Transverse colon (tissue), 4 donors: ENCODE results near the gene CDK18. TPM values are rescaled to one million over a fixed set of nuclear protein-coding genes. Genes with fewer than 3 reads are reported as not detected.

Experiments used
- DNase-seq: peaks from one replicate; pipeline ENCODE4 v3.0.0-alpha.2; 2019
- H3K27ac ChIP-seq, 4 donors: fragments of 200-600 bp; sonication (generic); 2 replicates each; pipeline ENCODE4 v1.5.1; 2016 to 2018; ENCODE audit warnings: inconsistent platforms in 4 of 4
- H3K27me3 ChIP-seq: fragments of 200-600 bp; sonication (generic); 2 replicates; pipeline ENCODE4 v1.5.1; 2017; ENCODE audit warnings: inconsistent platforms
- H3K36me3 ChIP-seq, 4 donors: fragments of 200-600 bp; sonication (generic); 2 replicates each; pipeline ENCODE4 v1.5.1; 2017 to 2019; ENCODE audit warnings: inconsistent platforms in 4 of 4
- H3K4me1 ChIP-seq, 4 donors: fragments of 200-600 bp; sonication (generic); 2 replicates each; pipeline ENCODE4 v1.5.1; 2017 to 2020; ENCODE audit warnings: inconsistent platforms in 4 of 4
- H3K4me3 ChIP-seq, 4 donors: fragments of 200-600 bp; sonication (generic); 1 replicate in 1 of 4; 2 replicates in 3 of 4; pipeline versions ENCODE4 v1.5.1 to v1.6.1; 2017 to 2019; ENCODE audit warnings: inconsistent platforms in 4 of 4
- H3K9me3 ChIP-seq, 2 donors: fragments of 200-600 bp; sonication (generic); 2 replicates each; pipeline ENCODE4 v1.5.1; 2017 to 2019; ENCODE audit warnings: inconsistent platforms in 2 of 2
- CTCF ChIP-seq, 5 experiments: fragments of 200-600 bp in 3 of 5; fragments of 450-650 bp in 2 of 5; sonication (generic) in 3 of 5; IDR thresholded peaks; 1 replicate in 2 of 5; 2 replicates in 3 of 5; pipeline ENCODE4 v1.5.1; 2016 to 2017; ENCODE audit warnings: antibody characterized with exemption in 5 of 5, inconsistent platforms in 3 of 5, mild to moderate bottlenecking in 2 of 5, moderate library complexity in 1 of 5
- EP300 ChIP-seq: sonication (generic); formaldehyde crosslinking; IDR thresholded peaks from one replicate; pipeline ENCODE4 v1.6.1; 2017; ENCODE audit warnings: antibody characterized with exemption, low read depth
- POLR2A ChIP-seq: fragments of 450-650 bp; IDR thresholded peaks from one replicate; pipeline ENCODE4 v1.6.1; 2016; ENCODE audit warnings: antibody characterized with exemption, mild to moderate bottlenecking, moderate library complexity
- POLR2AphosphoS5 ChIP-seq, 3 donors: sonication (generic); formaldehyde crosslinking; IDR thresholded peaks; one replicate each; pipeline ENCODE4 v1.6.1; 2016; ENCODE audit warnings: antibody characterized with exemption in 3 of 3
- WGBS, 2 donors: methylation state at CpG; one replicate each; pipeline ENCODE4 v1.1.5; 2018; ENCODE audit warnings: low coverage in 1 of 2; 5-methylcytosine and 5-hydroxymethylcytosine counted together
- in situ Hi-C, 4 donors: fragments of 200-750 bp; cut with MboI; loops; one replicate each; pipeline versions ENCODE4 v1.15.0 to v1.15.1; 2017; ENCODE audit warnings: low sequenced_read_pairs in 3 of 4, low pct_ligation_motif_present in 1 of 4, low pct_unique_long_range_greater_than_20kb in 1 of 4
- intact Hi-C: fragments of 100-400 bp; cut with DNase I; formaldehyde crosslinking; loops from one replicate; pipeline ENCODE4 v1.15.1; 2023; ENCODE audit warnings: low total_unique reads
- total RNA-seq, 4 donors: library from RNA; depleted of rRNA; stranded (reverse); fragments of >200 nt; gene quantifications; one replicate each; pipeline ENCODE4 v1.1.0, GENCODE V29; 2016

CDK18 gene
- total RNA-seq, 4 donors from 2014 or later = 28.8 to 112 (median 33.5) TPM

- 78% methylated on average over 5 of the region's 5 CpGs; no CpG with 5 or more reads in 1 of the 2 donors for WGBS, 2 donors
- H3K9me3 ChIP-seq = no peaks in the 10 kb centered on the region
- peaks cover 15 to 40% (median 29%) of the 10 kb centered on the region in 4 donors for H3K4me1 ChIP-seq
- no peak overlapping the region for H3K4me3 ChIP-seq
- intact Hi-C loops (no loop called here), in situ Hi-C loops (no loop called here)
- TF ChIP-seq EP300 (no peak), POLR2A (no peak), CTCF (IDR thresholded peaks at IDR 0.05) (no peak), POLR2AphosphoS5 (IDR thresholded peaks at IDR 0.05) (no peak)
- no peak for DNase-seq
- no peaks in the 10 kb centered on the region for H3K27me3 ChIP-seq
- no peak overlapping the region for H3K27ac ChIP-seq
- no peaks in the 10 kb centered on the region for H3K36me3 ChIP-seq
Observed at GRCh38 chr1:205513774-205514173, 9.3 kb downstream of the CDK18 start.

- Histone ChIP-seq H3K4me3 (no peak overlapping the region), H3K27me3 (no peaks in the 10 kb centered on the region), H3K9me3 (no peaks in the 10 kb centered on the region), H3K4me1 (peaks cover 19 to 47% (median 36%) of the 10 kb centered on the region in 4 donors), H3K27ac (peak overlapping the region in 2 of 4 donors; percentile 64 to 73), H3K36me3 (no peaks in the 10 kb centered on the region)
- in situ Hi-C loops = no loop called here
- intact Hi-C loops = no loop called here
- DNase-seq = no peak
- no peak for TF ChIP-seq POLR2AphosphoS5 (IDR thresholded peaks at IDR 0.05)
- WGBS, 2 donors = 72 to 100% methylated on average over 1 to 7 of the region's 7 CpGs
Observed at GRCh38 chr1:205514211-205515142, 10.0 kb downstream of the CDK18 start.

- in situ Hi-C loops = no loop called here
- peaks cover 26 to 55% (median 43%) of the 10 kb centered on the region in 4 donors for H3K4me1 ChIP-seq
- H3K27me3 ChIP-seq = no peaks in the 10 kb centered on the region
Observed at GRCh38 chr1:205515781-205516253, 11.3 kb downstream of the CDK18 start.

GRCh38 chr1:205516362-205516761 is 11.9 kb downstream of the CDK18 start:
- Histone ChIP-seq H3K36me3 (no peaks in the 10 kb centered on the region), H3K27ac (peak overlapping the region; percentile 5 to 73 (median 66))
- in situ Hi-C loops = no loop called here

More at GRCh38 chr1:205515781-205516253, 11.3 kb downstream of the CDK18 start:
- Histone ChIP-seq H3K9me3 (no peaks in the 10 kb centered on the region), H3K4me3 (no peak overlapping the region), H3K36me3 (no peaks in the 10 kb centered on the region), H3K27ac (peak overlapping the region; percentile 5 to 73 (median 66))
- WGBS, 2 donors = 69% methylated on average over 5 of the region's 5 CpGs; no CpG with 5 or more reads in 1 of the 2 donors
- peak; percentile 26 for DNase-seq
- TF ChIP-seq POLR2AphosphoS5 (IDR thresholded peaks at IDR 0.05) = peak; percentile 50 to 66 (median 61)
- TF ChIP-seq CTCF (IDR thresholded peaks at IDR 0.05) = no peak
- intact Hi-C loops = no loop called here

More at GRCh38 chr1:205516362-205516761, 11.9 kb downstream of the CDK18 start:
- intact Hi-C loops = no loop called here
- Histone ChIP-seq H3K4me3 (no peak overlapping the region), H3K9me3 (no peaks in the 10 kb centered on the region), H3K27me3 (no peaks in the 10 kb centered on the region), H3K4me1 (peaks cover 26 to 55% (median 43%) of the 10 kb centered on the region in 4 donors)
- TF ChIP-seq CTCF (IDR thresholded peaks at IDR 0.05) = no peak
- TF ChIP-seq EP300 = no peak
- TF ChIP-seq POLR2AphosphoS5 (IDR thresholded peaks at IDR 0.05) = no peak
- no peak for TF ChIP-seq POLR2A
- DNase-seq = no peak
- WGBS, 2 donors = 80% methylated on average over 1 to 4 of the region's 4 CpGs
